Measurements from ENCODE around the gene EXOC3L1.

Gene EXOC3L1

GRCh38 chr16:67191411-67191994 is 1.6 kb upstream of the EXOC3L1 start:
- Histone ChIP-seq H3K4me3 (ENCODE audit: low read depth, low read length) (peak overlapping the region; percentile 10), H3K27ac (ENCODE audit: extremely low read depth, low read depth, low read length) (no peak overlapping the region), H3K9me3 (ENCODE audit: control insufficient read depth, insufficient read depth, low read depth, low read length) (no peaks in the 10 kb centered on the region), H3K4me1 (ENCODE audit: control insufficient read depth, insufficient read depth, low read length) (peaks cover 7% of the 10 kb centered on the region), H3K36me3 (ENCODE audit: control insufficient read depth in 2 of 2, insufficient read depth in 1 of 2, low read length in 2 of 2) (peaks cover 7 to 37% of the 10 kb centered on the region in 2 experiments; a peak in 2 of 3 replicates)
- no peak for TF ChIP-seq OSR2 (tag by site-specific recombination; IDR thresholded peaks at IDR 0.05)
- peak; percentile 38; the same call in 1 of the 2 replicates for TF ChIP-seq PRDM10 (tag by site-specific recombination; IDR thresholded peaks at IDR 0.05)
- TF ChIP-seq ZNF354C (tag by site-specific recombination; IDR thresholded peaks at IDR 0.05; ENCODE audit: borderline replicate concordance, low read depth): 0 out of 2 replicates have a peak, but pooled peaks have one; percentile 10
- CTCF ChIA-PET: interaction anchor here (1.4 kb wide), 1 partner anchor 214 kb away, joined by 4 read pairs; no protein-coding TSS in a partner anchor
- POLR2A ChIA-PET: interaction anchor here (1.4 to 1.7 kb wide), 2 partner anchors 16 to 172 kb away, joined by 4 to 5 read pairs; no protein-coding TSS in a partner anchor

- H3K27ac ChIP-seq (ENCODE audit: extremely low read depth, low read depth, low read length): no peak overlapping the region
- no peak for TF ChIP-seq ZBTB7A (tag by site-specific recombination; IDR thresholded peaks at IDR 0.05; ENCODE audit: low read depth)
- TF ChIP-seq ZNF335 (tag by site-specific recombination; conservative IDR thresholded peaks at IDR 0.05): no peak
- no peak for TF ChIP-seq ZNF792 (tag by site-specific recombination; IDR thresholded peaks at IDR 0.05)
- no peak for TF ChIP-seq PRDM2 (tag by site-specific recombination; IDR thresholded peaks at IDR 0.05; ENCODE audit: borderline replicate concordance)
- 0 out of 2 replicates have a peak, but pooled peaks have one; percentile 22 for TF ChIP-seq ZNF398 (tag by site-specific recombination; IDR thresholded peaks at IDR 0.05)
- peak; percentile 92 for TF ChIP-seq SP7 (tag by site-specific recombination; IDR thresholded peaks at IDR 0.05)
- TF ChIP-seq ZNF121 (tag by site-specific recombination; IDR thresholded peaks at IDR 0.05): peak; percentile 89
- TF ChIP-seq ZBTB17 (tag by site-specific recombination; IDR thresholded peaks at IDR 0.05): peak; percentile 61
- no peak for TF ChIP-seq BCL11B (tag by site-specific recombination; IDR thresholded peaks at IDR 0.05; ENCODE audit: low read depth)
- TF ChIP-seq PRDM10 (tag by site-specific recombination; IDR thresholded peaks at IDR 0.05): peak; percentile 54
- TF ChIP-seq ZNF776 (tag by site-specific recombination; IDR thresholded peaks at IDR 0.05; ENCODE audit: borderline replicate concordance): no peak
- no peak for TF ChIP-seq ZNF510 (tag by site-specific recombination; IDR thresholded peaks at IDR 0.05; ENCODE audit: insufficient replicate concordance)
- POLR2A ChIA-PET: interaction anchor here (0.6 kb wide), 1 partner anchor 56 kb away, joined by 4 read pairs; no protein-coding TSS in a partner anchor
- H3K4me3 ChIP-seq (ENCODE audit: low read depth, low read length): no peak overlapping the region
- H3K4me1 ChIP-seq (ENCODE audit: control insufficient read depth, insufficient read depth, low read length): peaks cover 7% of the 10 kb centered on the region
- peaks cover 7 to 30% of the 10 kb centered on the region in 2 experiments; a peak in 2 of 3 replicates for H3K36me3 ChIP-seq (ENCODE audit: control insufficient read depth in 2 of 2, insufficient read depth in 1 of 2, low read length in 2 of 2)
- CTCF ChIA-PET: interaction anchor here (0.7 to 1.2 kb wide), 2 partner anchors 35 to 175 kb away, joined by 5 to 6 read pairs; no protein-coding TSS in a partner anchor
- H3K9me3 ChIP-seq (ENCODE audit: control insufficient read depth, insufficient read depth, low read depth, low read length): no peaks in the 10 kb centered on the region
Measured at GRCh38 chr16:67190448-67191399, 788 bp upstream of the EXOC3L1 start.

All from HEK293 (cell line).